ENCODE results near the gene PLA2G12A.
"Not testable (repeated sequence)": the region's sequence is repeated elsewhere in the genome, so short reads cannot be mapped to it uniquely, and the experiment has no call there.

The PLA2G12A gene

GRCh38 chr4:109684727-109685126, 45.1 kb downstream of the PLA2G12A start:
- DNase-seq (ENCODE audit: extremely low spot score, insufficient read length, low read depth) (no peak), FAIRE-seq (no peak)

DNA sequence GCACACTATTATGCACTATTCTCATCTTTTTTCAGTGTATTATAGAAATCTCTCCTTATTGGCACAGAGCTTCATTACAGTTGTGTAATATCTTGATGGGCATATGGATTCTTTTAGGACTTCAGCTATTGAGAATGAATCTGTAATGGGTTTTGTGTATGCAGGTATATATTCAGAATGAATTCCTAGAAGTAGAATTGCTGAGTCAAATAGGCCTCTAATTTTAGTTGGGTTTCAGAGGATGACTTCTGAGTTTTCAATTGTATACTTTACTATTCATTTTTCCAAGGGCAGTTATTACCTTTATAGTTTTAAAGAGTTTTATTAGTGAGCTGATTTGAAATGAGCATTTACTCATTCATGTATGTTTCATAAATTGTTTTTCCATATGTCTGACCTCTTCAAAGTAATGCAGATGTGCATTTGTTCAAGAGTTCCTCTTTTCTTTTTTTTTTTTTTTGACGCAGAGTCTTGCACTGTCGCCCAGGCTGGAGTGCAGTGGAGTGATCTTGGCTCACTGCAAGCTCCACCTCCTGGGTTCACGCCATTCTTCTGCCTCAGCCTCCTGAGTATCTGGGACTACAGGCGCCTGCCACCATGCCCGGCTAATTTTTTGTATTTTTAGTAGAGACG, 46.1 kb downstream of the PLA2G12A start:
- no peak for FAIRE-seq
- no peak for DNase-seq (ENCODE audit: extremely low spot score, insufficient read length, low read depth)

DNA sequence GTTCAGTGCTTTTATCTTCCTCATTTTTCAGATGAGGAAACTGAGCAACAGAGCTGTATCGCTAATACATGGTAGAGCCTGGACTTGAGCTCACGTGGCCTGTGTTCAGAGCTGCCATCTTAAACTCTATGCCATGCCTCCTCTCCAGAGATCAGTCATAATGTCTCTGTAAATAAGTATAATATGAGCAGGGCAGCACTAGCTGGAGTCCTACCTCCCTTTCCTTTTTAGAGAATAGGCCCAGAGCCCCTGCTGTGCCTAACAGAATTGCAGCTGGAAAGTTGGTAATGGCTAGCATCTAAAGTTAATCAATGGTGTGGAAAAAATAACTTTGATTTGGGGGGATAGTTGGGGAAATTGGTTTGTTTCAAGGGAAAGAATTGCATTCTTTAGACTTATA, 47.0 kb downstream of the PLA2G12A start:
- FAIRE-seq: no peak
- no peak for DNase-seq (ENCODE audit: extremely low spot score, insufficient read length, low read depth)

DNA sequence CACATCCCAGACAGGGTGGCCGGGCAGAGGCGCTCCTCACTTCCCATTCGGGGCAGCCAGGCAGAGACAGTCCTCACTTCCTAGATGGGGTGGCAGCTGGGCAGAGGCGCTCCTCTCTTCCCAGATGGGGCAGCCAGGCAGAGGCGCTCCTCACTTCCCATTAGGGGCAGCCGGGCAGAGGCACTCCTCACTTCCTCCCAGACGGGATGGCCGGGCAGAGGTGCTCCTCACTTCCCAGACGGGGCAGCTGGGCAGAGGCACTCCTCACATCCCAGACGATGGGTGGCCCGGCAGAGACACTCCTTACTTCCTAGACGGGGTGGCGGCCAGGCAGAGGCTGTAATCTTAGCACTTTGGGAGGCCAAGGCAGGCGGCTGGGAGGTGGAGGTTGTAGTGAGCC, 50.9 kb downstream of the PLA2G12A start:
- not testable (repeated sequence) for FAIRE-seq; DNase-seq (ENCODE audit: extremely low spot score, insufficient read length, low read depth)

DNA sequence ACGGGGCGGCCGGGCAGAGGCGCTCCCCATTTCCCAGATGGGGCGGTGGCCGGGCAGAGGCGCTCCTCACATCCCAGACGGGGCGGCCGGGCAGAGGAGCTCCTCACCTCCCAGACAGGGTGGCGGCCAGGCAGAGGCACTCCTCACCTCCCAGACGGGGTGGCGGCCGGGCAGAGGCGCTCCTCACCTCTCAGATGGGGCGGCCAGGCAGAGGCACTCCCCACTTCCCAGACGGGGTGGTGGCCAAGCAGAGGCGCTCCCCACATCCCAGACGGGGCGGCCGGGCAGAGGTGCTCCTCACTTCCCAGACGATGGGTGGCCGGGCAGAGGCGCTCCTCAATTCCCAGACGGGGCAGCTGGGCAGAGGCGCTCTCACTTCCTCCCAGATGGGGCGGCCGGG, 51.4 kb downstream of the PLA2G12A start:
- not testable (repeated sequence) for FAIRE-seq; DNase-seq (ENCODE audit: extremely low spot score, insufficient read length, low read depth)

DNA sequence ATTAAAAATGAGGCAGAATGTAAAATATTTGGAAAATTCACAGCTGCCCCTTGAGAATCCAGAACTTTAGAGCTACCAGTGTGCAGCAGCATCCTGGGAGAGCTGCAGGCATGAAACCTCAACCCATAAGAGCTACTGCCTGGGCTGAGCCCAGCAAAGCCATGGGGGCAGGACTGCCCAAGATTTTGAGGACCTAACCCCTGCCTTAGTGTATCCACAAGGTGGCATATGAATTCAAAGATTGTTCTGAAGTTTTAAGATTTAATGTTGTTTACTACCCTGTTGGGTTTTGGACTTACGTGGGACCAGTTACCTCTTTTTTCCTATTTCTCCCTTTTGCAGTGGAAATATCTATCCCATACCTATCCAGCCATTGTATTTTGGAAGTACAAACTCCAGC, 53.0 kb downstream of the PLA2G12A start:
- DNase-seq (ENCODE audit: extremely low spot score, insufficient read length, low read depth) (no peak), FAIRE-seq (peak; percentile 18)

DNA sequence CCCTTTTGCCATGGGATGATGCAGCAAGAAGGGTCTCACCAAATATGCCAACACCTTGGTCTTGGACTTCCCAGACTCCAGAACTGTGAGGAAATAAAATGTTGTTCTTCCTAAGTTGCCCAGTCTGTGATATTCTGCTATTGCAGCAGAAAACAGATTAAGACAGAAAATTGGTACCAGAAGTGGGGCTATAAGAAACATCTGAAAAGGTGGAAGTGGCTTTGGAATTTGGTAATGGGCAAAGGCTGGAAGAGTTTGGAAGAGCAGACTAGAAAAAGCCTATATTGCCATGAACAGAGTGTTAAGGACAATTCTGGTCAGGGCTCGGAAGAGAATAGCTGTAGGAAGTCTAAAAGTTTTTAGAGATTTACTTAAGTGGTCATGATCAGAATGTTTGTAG, 54.0 kb downstream of the PLA2G12A start:
- DNase-seq (ENCODE audit: extremely low spot score, insufficient read length, low read depth): no peak
- FAIRE-seq: no peak

DNA sequence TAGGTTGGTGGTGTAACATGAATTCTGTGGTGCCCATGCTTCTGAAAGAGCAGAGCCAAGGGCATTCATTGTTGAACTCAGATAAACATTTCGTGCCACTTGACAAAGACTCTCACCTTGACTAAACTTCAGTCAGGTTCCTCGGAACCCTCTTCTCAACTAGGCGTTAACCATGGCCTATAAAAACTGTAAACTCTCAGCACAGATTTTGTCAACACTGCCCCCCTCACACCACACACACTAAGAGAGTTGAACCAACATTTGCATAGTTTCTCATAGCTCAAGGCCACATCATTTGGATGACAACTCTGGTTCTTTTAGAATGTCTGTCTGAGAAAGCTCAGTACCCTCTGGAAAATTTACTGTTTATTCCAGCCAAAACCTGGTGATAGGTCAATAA, 54.7 kb downstream of the PLA2G12A start:
- DNase-seq (ENCODE audit: extremely low spot score, insufficient read length, low read depth) (no peak), FAIRE-seq (no peak)

- no peak for FAIRE-seq
- no peak for DNase-seq (ENCODE audit: extremely low spot score, insufficient read length, low read depth)
Measured at GRCh38 chr4:109673303-109673702, 56.6 kb downstream of the PLA2G12A start.

DNA sequence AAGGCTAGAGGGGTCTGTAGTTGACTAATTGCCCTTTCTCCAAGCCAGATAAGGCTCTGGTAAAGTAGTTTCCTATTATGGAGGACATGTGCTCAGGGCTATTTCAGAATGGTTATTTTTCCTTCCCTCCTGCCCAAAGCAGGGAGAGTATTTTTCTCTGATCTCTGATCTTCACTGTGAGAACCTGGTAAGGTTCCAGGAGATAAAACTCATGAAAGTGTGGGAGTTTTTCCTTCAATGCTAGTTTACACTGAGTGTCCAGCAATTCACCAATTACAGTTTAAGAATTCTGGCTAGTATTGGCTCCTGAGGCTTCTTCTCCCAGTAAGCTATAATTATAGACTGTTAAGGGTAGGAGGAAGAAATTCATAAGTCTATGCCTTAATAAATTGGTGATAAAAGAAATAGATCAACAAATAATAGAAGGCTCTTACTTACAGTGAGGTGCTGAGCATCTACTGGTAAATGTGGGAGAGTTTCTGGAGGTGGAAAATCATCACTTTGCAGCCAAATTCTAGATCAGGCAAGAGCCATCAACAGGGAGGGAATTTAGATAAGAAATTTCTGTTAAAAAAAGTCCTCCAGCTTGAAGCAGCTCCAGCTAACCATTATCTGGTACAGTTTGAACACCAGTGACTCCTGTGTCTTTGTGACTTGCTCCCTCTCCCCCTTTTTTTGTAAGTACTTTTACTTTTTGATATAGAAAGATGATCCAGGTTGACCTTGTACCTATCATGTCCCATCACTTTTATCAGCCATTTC, 57.5 kb downstream of the PLA2G12A start:
- no peak for FAIRE-seq
- DNase-seq (ENCODE audit: extremely low spot score, insufficient read length, low read depth): no peak

GRCh38 chr4:109671350-109671749, 58.5 kb downstream of the PLA2G12A start:
- FAIRE-seq: no peak
- DNase-seq (ENCODE audit: extremely low spot score, insufficient read length, low read depth): no peak

GRCh38 chr4:109665783-109666485, 63.9 kb downstream of the PLA2G12A start:
- FAIRE-seq (no peak), DNase-seq (ENCODE audit: extremely low spot score, insufficient read length, low read depth) (no peak)

GRCh38 chr4:109662771-109663170, 67.1 kb downstream of the PLA2G12A start:
- DNase-seq (ENCODE audit: extremely low spot score, insufficient read length, low read depth): no peak
- FAIRE-seq: no peak

GRCh38 chr4:109662116-109662515, 67.8 kb downstream of the PLA2G12A start:
- FAIRE-seq: no peak

More at GRCh38 chr4:109662116-109662515, 67.8 kb downstream of the PLA2G12A start:
- no peak for DNase-seq (ENCODE audit: extremely low spot score, insufficient read length, low read depth)
